HEK293T (cell line): Measurements from ENCODE around the gene KLRF2.

Experiments
- CTCF ChIA-PET: fragments of 350-600 bp; formaldehyde crosslinking; extraction: SDS; loops from one replicate; lab custom pipeline; 2021; ENCODE audit warnings: antibody characterized with exemption, inconsistent platforms; lab: Yijun Ruan, JAX
- POLR2A ChIA-PET: fragments of 350-600 bp; formaldehyde crosslinking; extraction: SDS; loops from one replicate; lab custom pipeline; 2020; ENCODE audit warnings: antibody characterized with exemption, inconsistent platforms; lab: Yijun Ruan, JAX
- DNase-seq: peaks from one replicate; pipeline ENCODE4 v3.0.0; 2012; ENCODE audit warnings: mixed read lengths; ENCODE audit errors: extremely low spot score
- ARNT ChIP-seq: fragments of 450-650 bp; IDR thresholded peaks from 2 replicates; pipeline ENCODE4 v1.6.1; 2017; ENCODE audit warnings: mild to moderate bottlenecking
- BHLHE40 ChIP-seq: fragments of 450-650 bp; IDR thresholded peaks from 2 replicates; pipeline ENCODE4 v1.6.1; 2016; ENCODE audit warnings: mild to moderate bottlenecking, moderate library complexity, borderline replicate concordance
- CTBP1 ChIP-seq: fragments of 450-650 bp; IDR thresholded peaks from 2 replicates; pipeline ENCODE4 v1.6.1; 2016; ENCODE audit warnings: borderline replicate concordance
- ELF4 ChIP-seq: fragments of 450-650 bp; IDR thresholded peaks from 2 replicates; pipeline ENCODE4 v1.6.1; 2017; ENCODE audit warnings: antibody characterized with exemption
- FOXA1 ChIP-seq: fragments of 450-650 bp; IDR thresholded peaks from 2 replicates; pipeline ENCODE4 v1.6.1; 2016; ENCODE audit warnings: mild to moderate bottlenecking
- FOXK2 ChIP-seq: fragments of 450-650 bp; IDR thresholded peaks from 2 replicates; pipeline ENCODE4 v1.6.1; 2016; ENCODE audit warnings: mild to moderate bottlenecking
- FOXM1 ChIP-seq: fragments of 450-650 bp; IDR thresholded peaks from 2 replicates; pipeline ENCODE4 v1.6.1; 2017; ENCODE audit warnings: mild to moderate bottlenecking, borderline replicate concordance
- HDGF ChIP-seq: fragments of 450-650 bp; IDR thresholded peaks from 2 replicates; pipeline ENCODE4 v1.6.1; 2017; ENCODE audit warnings: antibody characterized with exemption, borderline replicate concordance
- L3MBTL2 ChIP-seq: fragments of 450-650 bp; conservative IDR thresholded peaks from 2 replicates; pipeline ENCODE4 v1.6.1; 2016; ENCODE audit warnings: mild to moderate bottlenecking
- LEF1 ChIP-seq: fragments of 450-650 bp; IDR thresholded peaks from 2 replicates; pipeline ENCODE4 v1.6.1; 2017; ENCODE audit warnings: mild to moderate bottlenecking, borderline replicate concordance
- NFRKB ChIP-seq: fragments of 450-650 bp; IDR thresholded peaks from 2 replicates; pipeline ENCODE4 v1.6.1; 2016; ENCODE audit warnings: mild to moderate bottlenecking, moderate library complexity
- PKNOX1 ChIP-seq: fragments of 450-650 bp; IDR thresholded peaks from 2 replicates; pipeline ENCODE4 v1.6.1; 2016
- SP1 ChIP-seq: fragments of 450-650 bp; IDR thresholded peaks from 2 replicates; pipeline ENCODE4 v1.6.1; 2017
- SUZ12 ChIP-seq: fragments of 450-650 bp; IDR thresholded peaks from 2 replicates; pipeline ENCODE4 v1.6.1; 2016; ENCODE audit warnings: mild to moderate bottlenecking
- TARDBP ChIP-seq: fragments of 450-650 bp; IDR thresholded peaks from 2 replicates; pipeline ENCODE4 v1.6.1; 2016
- ZNF384 ChIP-seq: fragments of 450-650 bp; IDR thresholded peaks from 2 replicates; pipeline ENCODE4 v1.6.1; 2016

Gene KLRF2

GRCh38 chr12:9936591-9936990 is 55.3 kb downstream of the KLRF2 start:
- TF ChIP-seq TARDBP (no peak), CTBP1 (no peak), NFRKB (no peak), FOXA1 (no peak), LEF1 (no peak), FOXM1 (no peak), PKNOX1 (no peak), L3MBTL2 (no peak), ZNF384 (no peak), ARNT (no peak), SP1 (no peak), HDGF (no peak), SUZ12 (no peak), FOXK2 (no peak), BHLHE40 (no peak), ELF4 (no peak)
- no peak for DNase-seq
- POLR2A ChIA-PET: no interaction called here
- CTCF ChIA-PET: no interaction called here

DNA sequence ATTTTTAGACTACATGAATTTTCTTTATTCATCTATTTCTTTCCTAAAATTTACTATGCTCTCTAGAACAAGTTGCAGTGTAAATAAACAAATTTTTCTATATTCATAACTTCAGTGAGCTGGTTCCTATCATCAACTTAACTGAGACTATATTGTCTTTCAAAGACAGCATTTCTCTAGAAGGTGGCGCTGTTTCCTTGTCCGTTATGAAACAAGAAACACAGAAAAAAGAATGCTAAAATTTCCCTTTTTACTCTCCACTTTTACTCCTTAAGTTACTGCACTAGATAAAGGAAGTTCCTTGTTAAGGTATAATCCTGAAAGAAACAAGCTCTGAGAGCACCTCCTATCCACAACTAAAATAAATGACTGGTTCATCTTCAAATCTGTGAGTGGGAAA is 59.1 kb downstream of the KLRF2 start:
- ChIA-PET POLR2A (no interaction called here), CTCF (interaction anchor here (1.1 to 1.2 kb wide), 2 partner anchors 70 to 145 kb away, joined by 3 to 4 read pairs; partner anchors contain the start of gene CLEC12B)
- TF ChIP-seq NFRKB (no peak), SUZ12 (no peak), ARNT (no peak)
- DNase-seq: no peak

DNA sequence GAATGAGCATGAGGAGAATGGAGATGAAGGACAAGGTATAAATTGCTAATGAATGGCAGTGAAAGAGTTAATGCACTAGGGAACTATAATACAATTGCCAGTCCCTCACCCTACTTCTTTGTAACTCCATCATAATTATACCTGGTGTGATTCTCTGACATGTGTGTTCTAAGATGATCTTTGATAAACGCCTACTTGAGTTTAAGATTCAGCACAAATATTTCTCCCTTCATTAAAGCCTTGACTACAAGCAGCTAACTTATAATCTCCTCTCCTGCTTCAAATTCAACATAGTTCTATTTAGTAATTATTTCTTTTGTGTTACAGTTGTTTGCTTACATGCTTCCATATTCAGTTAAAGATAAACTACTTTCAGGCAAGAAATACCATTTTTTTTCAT is 60.5 kb downstream of the KLRF2 start:
- TF ChIP-seq L3MBTL2 (no peak), SP1 (no peak), FOXA1 (no peak), HDGF (no peak), ARNT (no peak), NFRKB (no peak), PKNOX1 (no peak), FOXM1 (no peak), ZNF384 (no peak), SUZ12 (no peak), TARDBP (no peak), BHLHE40 (no peak), CTBP1 (no peak), FOXK2 (no peak), ELF4 (no peak), LEF1 (no peak)
- no peak for DNase-seq
- CTCF ChIA-PET: no interaction called here
- POLR2A ChIA-PET: no interaction called here

- TF ChIP-seq L3MBTL2: no peak
- TF ChIP-seq SP1: no peak
- TF ChIP-seq ARNT: no peak
- no peak for TF ChIP-seq FOXK2
- TF ChIP-seq HDGF: no peak
- no peak for TF ChIP-seq FOXA1
- TF ChIP-seq ZNF384: no peak
- TF ChIP-seq BHLHE40: no peak
- TF ChIP-seq SUZ12: no peak
- TF ChIP-seq ELF4: no peak
- ChIA-PET CTCF (no interaction called here), POLR2A (no interaction called here)
- no peak for DNase-seq
Observed at GRCh38 chr12:9943240-9943639, 62.0 kb downstream of the KLRF2 start.

DNA sequence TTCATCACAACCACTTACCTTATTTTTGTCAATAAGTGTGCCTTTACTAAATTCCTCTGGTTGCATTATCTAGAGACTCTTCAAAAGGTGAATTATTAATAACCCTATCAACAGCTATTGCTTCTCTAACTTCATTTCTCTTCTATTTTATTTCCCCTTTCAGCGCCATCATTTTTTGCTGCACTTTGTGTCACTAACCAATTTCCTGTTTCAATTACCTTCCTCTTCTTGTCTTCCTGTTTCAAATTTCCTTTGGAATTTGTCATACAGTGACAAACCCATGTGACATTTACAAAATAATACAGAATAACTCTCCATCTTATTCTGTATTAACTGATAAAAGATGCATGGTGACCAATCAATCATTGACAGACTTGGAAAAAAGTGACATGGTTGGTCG is 63.1 kb downstream of the KLRF2 start:
- no peak for DNase-seq
- TF ChIP-seq FOXM1 (no peak), ELF4 (no peak), NFRKB (no peak), ARNT (no peak), SUZ12 (no peak), CTBP1 (no peak), TARDBP (no peak), LEF1 (no peak), BHLHE40 (no peak)
- ChIA-PET POLR2A (no interaction called here), CTCF (no interaction called here)
